HepG2 (cell line): Measurements from ENCODE around the gene POLR1C. TPM values are rescaled to one million over a fixed set of nuclear protein-coding genes. Genes with fewer than 3 reads are reported as not detected.

ENCODE experiments used
- ADNP ChIP-seq: sonication (generic); formaldehyde crosslinking; IDR thresholded peaks from 2 replicates; pipeline ENCODE4 v1.4.0; 2020; ENCODE audit warnings: missing genetic modification reagents
- AGO2 ChIP-seq: fragments of 200-400 bp; formaldehyde crosslinking; optimal IDR thresholded peaks from 2 replicates; pipeline ENCODE3; 2017; ENCODE audit warnings: mild to moderate bottlenecking, low read depth, low read length, moderate library complexity
- EEA1 ChIP-seq: sonication (generic); formaldehyde crosslinking; IDR thresholded peaks from 2 replicates; pipeline ENCODE4 v1.5.1; 2020; ENCODE audit warnings: mild to moderate bottlenecking, missing genetic modification reagents, borderline replicate concordance
- HCFC1 ChIP-seq: fragments of 150-350 bp; IDR thresholded peaks from 2 replicates; pipeline ENCODE4 v1.6.1; 2014; ENCODE audit warnings: low read depth, low read length
- IRX3 ChIP-seq: sonication (generic); formaldehyde crosslinking; IDR thresholded peaks from 2 replicates; pipeline ENCODE4 v1.8.1; 2023; ENCODE audit warnings: mild to moderate bottlenecking, low read depth, missing genetic modification reagents, borderline replicate concordance
- KDM4B ChIP-seq: sonication (generic); formaldehyde crosslinking; IDR thresholded peaks from 2 replicates; pipeline ENCODE4 v1.4.0; 2020; ENCODE audit warnings: missing genetic modification reagents
- MAFG ChIP-seq: sonication (generic); formaldehyde crosslinking; IDR thresholded peaks from 2 replicates; pipeline ENCODE4 v1.5.1; 2020; ENCODE audit warnings: mild to moderate bottlenecking, missing genetic modification reagents
- U2AF1 ChIP-seq: fragments of 200-400 bp; formaldehyde crosslinking; optimal IDR thresholded peaks from 2 replicates; pipeline ENCODE3; 2017; ENCODE audit warnings: mild to moderate bottlenecking, low read depth, low read length
- ZIK1 ChIP-seq: sonication (generic); formaldehyde crosslinking; IDR thresholded peaks from 2 replicates; pipeline ENCODE4 v1.5.0; 2020; ENCODE audit warnings: mild to moderate bottlenecking, low read depth, missing genetic modification reagents, borderline replicate concordance
- ZNF431 ChIP-seq: sonication (generic); formaldehyde crosslinking; IDR thresholded peaks from 2 replicates; pipeline ENCODE4 v1.9.0; 2022; ENCODE audit warnings: missing genetic modification reagents, low read depth, mild to moderate bottlenecking, borderline replicate concordance
- ZNF616 ChIP-seq: sonication (generic); formaldehyde crosslinking; IDR thresholded peaks from 2 replicates; pipeline ENCODE4 v1.5.0; 2020; ENCODE audit warnings: low read depth, mild to moderate bottlenecking, missing genetic modification reagents
- ZSCAN22 ChIP-seq: sonication (generic); formaldehyde crosslinking; IDR thresholded peaks from 2 replicates; pipeline ENCODE4 v1.4.0; 2020; ENCODE audit warnings: mild to moderate bottlenecking, missing genetic modification reagents
- polyA plus RNA-seq, 8 experiments: library from polyadenylated mRNA; depleted of rRNA in 3 of 8; stranded (reverse) in 7 of 8; unstranded in 1 of 8; fragments of >200 nt; fragmentation: Illumina TruSeq in 4 of 8; extraction: Trizol in 4 of 8; gene quantifications; 2 replicates each; pipeline versions ENCODE4 v1.2.1 to v1.2.3, GENCODE V29; 2011 to 2016; ENCODE audit warnings: low read depth in 4 of 8, missing spikeins in 1 of 8, mixed read lengths in 1 of 8; ENCODE audit not compliant: insufficient read depth in 1 of 8
- total RNA-seq, 5 experiments: library from RNA; depleted of rRNA; stranded (reverse); fragments of >200 nt; fragmentation: Illumina TruSeq; extraction: Trizol; gene quantifications; 2 replicates each; pipeline ENCODE4 v1.2.3, GENCODE V29; 2016; ENCODE audit warnings: low read depth in 1 of 5
- TF ChIP-seq, protein P1 (sequence below): conservative IDR thresholded peaks from 2 replicates; pipeline ENCODE4 v1.6.1; 2018; ENCODE audit warnings: missing genetic modification reagents
- TF ChIP-seq, protein P2 (sequence below): sonication (generic); formaldehyde crosslinking; IDR thresholded peaks from 2 replicates; pipeline ENCODE4 v1.5.1; 2020; ENCODE audit warnings: mild to moderate bottlenecking, missing genetic modification reagents, borderline replicate concordance
- TF ChIP-seq, protein P3 (sequence below): sonication (generic); formaldehyde crosslinking; IDR thresholded peaks from 2 replicates; pipeline ENCODE4 v1.5.0; 2020; ENCODE audit warnings: missing genetic modification reagents
- TF ChIP-seq, protein P4 (sequence below): sonication (generic); formaldehyde crosslinking; IDR thresholded peaks from 2 replicates; pipeline ENCODE4 v1.4.0; 2020; ENCODE audit warnings: low read depth, mild to moderate bottlenecking, missing genetic modification reagents
- TF ChIP-seq, protein P5 (sequence below): sonication (generic); formaldehyde crosslinking; IDR thresholded peaks from 2 replicates; pipeline ENCODE4 v1.5.0; 2020; ENCODE audit warnings: missing genetic modification reagents

Gene POLR1C
- total and polyA plus RNA-seq, 2 of the 13 experiments (the other 11 are each of a cell fraction or from before 2014, with no cell fraction given), result 62.6 to 72.2 TPM

DNA sequence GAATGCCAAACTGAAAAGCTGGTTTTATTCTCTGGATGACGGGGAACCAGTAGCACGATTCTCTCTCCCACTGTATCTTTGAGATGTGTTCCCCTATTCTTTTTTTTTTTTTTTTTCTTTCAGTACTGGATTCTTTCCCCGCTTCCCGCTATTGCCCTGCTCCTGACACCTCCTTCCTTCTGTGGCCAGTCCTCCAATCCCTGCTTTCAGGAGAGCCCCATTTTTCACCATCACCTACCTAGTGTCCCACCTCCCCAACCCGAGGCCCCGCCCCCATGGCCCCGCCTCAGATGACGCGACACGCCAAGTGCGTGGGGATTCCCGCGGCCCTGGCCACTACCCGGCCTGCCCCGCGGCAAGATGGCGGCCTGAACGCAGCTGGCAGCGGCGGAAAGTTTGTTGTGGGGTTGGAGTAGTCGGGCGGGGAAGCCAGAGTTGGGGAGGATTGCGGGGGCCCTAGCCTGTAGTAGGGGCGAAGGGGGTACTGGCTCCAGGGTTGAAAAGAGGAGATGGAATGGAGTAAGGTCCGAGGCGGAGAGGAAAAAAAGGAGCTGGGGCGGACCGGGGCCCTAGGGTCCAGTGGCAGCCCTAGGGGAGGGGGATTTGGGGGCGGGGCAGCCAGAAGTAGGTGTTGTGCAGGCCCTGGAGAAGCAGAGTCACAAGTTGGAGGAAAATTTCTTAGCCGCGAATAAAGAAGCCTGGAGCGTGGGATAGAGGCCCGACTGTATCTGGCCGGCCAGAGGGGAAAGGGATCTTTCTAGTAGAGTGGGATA, 39.5 kb upstream of the POLR1C start, which contains the start of gene TJAP1 (continued):
- no peak for TF ChIP-seq AGO2
- TF ChIP-seq ZNF431 (CRISPR knock-in tag), result no peak
- no peak for TF ChIP-seq ZIK1 (CRISPR knock-in tag)
- 0 out of 2 replicates have a peak, but pooled peaks have one; percentile 18 for TF ChIP-seq ADNP
- TF ChIP-seq EEA1 (CRISPR knock-in tag), result no peak
- peak; percentile 16; the same call in 1 of the 2 replicates for TF ChIP-seq HCFC1
- TF ChIP-seq, protein P1, sequence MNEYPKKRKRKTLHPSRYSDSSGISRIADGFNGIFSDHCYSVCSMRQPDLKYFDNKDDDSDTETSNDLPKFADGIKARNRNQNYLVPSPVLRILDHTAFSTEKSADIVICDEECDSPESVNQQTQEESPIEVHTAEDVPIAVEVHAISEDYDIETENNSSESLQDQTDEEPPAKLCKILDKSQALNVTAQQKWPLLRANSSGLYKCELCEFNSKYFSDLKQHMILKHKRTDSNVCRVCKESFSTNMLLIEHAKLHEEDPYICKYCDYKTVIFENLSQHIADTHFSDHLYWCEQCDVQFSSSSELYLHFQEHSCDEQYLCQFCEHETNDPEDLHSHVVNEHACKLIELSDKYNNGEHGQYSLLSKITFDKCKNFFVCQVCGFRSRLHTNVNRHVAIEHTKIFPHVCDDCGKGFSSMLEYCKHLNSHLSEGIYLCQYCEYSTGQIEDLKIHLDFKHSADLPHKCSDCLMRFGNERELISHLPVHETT (CRISPR knock-in tag), result no peak
- TF ChIP-seq ZNF616, result peak; percentile 28; the same call in 1 of the 2 replicates
- TF ChIP-seq U2AF1, result no peak
- TF ChIP-seq, protein P2, sequence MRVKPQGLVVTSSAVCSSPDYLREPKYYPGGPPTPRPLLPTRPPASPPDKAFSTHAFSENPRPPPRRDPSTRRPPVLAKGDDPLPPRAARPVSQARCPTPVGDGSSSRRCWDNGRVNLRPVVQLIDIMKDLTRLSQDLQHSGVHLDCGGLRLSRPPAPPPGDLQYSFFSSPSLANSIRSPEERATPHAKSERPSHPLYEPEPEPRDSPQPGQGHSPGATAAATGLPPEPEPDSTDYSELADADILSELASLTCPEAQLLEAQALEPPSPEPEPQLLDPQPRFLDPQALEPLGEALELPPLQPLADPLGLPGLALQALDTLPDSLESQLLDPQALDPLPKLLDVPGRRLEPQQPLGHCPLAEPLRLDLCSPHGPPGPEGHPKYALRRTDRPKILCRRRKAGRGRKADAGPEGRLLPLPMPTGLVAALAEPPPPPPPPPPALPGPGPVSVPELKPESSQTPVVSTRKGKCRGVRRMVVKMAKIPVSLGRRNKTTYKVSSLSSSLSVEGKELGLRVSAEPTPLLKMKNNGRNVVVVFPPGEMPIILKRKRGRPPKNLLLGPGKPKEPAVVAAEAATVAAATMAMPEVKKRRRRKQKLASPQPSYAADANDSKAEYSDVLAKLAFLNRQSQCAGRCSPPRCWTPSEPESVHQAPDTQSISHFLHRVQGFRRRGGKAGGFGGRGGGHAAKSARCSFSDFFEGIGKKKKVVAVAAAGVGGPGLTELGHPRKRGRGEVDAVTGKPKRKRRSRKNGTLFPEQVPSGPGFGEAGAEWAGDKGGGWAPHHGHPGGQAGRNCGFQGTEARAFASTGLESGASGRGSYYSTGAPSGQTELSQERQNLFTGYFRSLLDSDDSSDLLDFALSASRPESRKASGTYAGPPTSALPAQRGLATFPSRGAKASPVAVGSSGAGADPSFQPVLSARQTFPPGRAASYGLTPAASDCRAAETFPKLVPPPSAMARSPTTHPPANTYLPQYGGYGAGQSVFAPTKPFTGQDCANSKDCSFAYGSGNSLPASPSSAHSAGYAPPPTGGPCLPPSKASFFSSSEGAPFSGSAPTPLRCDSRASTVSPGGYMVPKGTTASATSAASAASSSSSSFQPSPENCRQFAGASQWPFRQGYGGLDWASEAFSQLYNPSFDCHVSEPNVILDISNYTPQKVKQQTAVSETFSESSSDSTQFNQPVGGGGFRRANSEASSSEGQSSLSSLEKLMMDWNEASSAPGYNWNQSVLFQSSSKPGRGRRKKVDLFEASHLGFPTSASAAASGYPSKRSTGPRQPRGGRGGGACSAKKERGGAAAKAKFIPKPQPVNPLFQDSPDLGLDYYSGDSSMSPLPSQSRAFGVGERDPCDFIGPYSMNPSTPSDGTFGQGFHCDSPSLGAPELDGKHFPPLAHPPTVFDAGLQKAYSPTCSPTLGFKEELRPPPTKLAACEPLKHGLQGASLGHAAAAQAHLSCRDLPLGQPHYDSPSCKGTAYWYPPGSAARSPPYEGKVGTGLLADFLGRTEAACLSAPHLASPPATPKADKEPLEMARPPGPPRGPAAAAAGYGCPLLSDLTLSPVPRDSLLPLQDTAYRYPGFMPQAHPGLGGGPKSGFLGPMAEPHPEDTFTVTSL (CRISPR knock-in tag), result no peak; the same call in 1 of the 2 replicates
- TF ChIP-seq IRX3 (CRISPR knock-in tag), result no peak
- TF ChIP-seq, protein P3, sequence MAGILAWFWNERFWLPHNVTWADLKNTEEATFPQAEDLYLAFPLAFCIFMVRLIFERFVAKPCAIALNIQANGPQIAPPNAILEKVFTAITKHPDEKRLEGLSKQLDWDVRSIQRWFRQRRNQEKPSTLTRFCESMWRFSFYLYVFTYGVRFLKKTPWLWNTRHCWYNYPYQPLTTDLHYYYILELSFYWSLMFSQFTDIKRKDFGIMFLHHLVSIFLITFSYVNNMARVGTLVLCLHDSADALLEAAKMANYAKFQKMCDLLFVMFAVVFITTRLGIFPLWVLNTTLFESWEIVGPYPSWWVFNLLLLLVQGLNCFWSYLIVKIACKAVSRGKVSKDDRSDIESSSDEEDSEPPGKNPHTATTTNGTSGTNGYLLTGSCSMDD (CRISPR knock-in tag), result no peak
- TF ChIP-seq, protein P4, sequence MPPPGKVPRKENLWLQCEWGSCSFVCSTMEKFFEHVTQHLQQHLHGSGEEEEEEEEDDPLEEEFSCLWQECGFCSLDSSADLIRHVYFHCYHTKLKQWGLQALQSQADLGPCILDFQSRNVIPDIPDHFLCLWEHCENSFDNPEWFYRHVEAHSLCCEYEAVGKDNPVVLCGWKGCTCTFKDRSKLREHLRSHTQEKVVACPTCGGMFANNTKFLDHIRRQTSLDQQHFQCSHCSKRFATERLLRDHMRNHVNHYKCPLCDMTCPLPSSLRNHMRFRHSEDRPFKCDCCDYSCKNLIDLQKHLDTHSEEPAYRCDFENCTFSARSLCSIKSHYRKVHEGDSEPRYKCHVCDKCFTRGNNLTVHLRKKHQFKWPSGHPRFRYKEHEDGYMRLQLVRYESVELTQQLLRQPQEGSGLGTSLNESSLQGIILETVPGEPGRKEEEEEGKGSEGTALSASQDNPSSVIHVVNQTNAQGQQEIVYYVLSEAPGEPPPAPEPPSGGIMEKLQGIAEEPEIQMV (CRISPR knock-in tag), result no peak
- no peak for TF ChIP-seq MAFG (CRISPR knock-in tag)
- no peak for TF ChIP-seq KDM4B (CRISPR knock-in tag)
- TF ChIP-seq, protein P5, sequence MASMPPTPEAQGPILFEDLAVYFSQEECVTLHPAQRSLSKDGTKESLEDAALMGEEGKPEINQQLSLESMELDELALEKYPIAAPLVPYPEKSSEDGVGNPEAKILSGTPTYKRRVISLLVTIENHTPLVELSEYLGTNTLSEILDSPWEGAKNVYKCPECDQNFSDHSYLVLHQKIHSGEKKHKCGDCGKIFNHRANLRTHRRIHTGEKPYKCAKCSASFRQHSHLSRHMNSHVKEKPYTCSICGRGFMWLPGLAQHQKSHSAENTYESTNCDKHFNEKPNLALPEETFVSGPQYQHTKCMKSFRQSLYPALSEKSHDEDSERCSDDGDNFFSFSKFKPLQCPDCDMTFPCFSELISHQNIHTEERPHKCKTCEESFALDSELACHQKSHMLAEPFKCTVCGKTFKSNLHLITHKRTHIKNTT (CRISPR knock-in tag), result no peak
- peak; percentile 28; the same call in 1 of the 2 replicates for TF ChIP-seq ZSCAN22 (CRISPR knock-in tag)
